Measurements from ENCODE around the gene SLC34A2.
"Not testable (repeated sequence)": the region's sequence is repeated elsewhere in the genome, so short reads cannot be mapped to it uniquely, and the experiment has no call there.

The SLC34A2 gene, protein sequence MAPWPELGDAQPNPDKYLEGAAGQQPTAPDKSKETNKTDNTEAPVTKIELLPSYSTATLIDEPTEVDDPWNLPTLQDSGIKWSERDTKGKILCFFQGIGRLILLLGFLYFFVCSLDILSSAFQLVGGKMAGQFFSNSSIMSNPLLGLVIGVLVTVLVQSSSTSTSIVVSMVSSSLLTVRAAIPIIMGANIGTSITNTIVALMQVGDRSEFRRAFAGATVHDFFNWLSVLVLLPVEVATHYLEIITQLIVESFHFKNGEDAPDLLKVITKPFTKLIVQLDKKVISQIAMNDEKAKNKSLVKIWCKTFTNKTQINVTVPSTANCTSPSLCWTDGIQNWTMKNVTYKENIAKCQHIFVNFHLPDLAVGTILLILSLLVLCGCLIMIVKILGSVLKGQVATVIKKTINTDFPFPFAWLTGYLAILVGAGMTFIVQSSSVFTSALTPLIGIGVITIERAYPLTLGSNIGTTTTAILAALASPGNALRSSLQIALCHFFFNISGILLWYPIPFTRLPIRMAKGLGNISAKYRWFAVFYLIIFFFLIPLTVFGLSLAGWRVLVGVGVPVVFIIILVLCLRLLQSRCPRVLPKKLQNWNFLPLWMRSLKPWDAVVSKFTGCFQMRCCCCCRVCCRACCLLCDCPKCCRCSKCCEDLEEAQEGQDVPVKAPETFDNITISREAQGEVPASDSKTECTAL

DNA sequence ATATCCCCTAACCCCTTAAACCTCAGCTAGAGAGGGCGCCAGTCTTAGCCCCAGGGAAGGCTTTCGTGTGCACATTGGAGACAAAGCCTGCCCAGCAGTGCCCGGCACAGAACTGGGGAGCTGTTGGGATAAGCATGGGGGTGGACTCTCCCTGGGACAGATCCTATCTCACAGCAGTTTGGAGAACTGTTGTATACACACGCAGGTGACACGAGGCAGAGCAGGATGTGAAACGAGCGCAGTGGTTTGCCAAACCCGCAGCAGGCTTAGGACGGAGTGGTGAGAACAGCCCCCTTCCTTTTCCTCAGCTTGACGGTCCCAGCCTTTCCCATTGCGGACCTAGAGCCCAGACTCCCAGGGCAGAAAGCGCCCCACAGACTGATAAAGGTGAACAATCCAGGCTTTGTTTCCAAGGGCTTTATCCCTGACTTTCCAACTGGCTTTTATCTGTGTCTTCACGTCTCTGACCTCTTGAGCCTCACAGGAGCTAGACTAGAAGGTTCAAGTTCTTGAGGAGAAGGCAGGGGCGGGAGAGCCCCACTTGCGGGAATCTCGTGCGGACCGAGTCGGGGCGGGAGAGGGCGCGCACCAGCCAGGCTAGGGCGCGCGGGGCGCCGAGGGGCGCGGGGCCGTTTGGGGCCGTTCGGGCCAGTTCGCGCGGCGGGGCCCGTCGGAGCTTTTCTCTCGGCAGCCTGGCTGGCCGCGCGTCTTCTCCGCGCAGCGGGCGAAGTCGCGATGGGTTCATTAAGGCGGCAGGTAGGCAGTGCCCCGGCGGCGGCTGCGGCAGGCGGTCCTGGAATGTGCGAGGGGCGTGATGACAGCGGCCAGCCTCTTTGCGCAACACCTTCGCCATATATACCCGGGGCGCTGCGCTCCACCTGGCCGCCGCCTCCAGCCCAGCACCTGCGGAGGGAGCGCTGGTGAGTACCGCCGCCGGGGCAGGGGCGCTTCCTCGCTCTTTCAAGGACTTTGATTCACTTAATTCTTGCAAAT lies at the start of gene SLC34A2:
SLC34A2 (plus strand) TSS at position 881 of the 993 bp plus-strand sequence. CDS start 6,650 bp downstream, outside the sequence.
- no peak for DNase-seq

DNA sequence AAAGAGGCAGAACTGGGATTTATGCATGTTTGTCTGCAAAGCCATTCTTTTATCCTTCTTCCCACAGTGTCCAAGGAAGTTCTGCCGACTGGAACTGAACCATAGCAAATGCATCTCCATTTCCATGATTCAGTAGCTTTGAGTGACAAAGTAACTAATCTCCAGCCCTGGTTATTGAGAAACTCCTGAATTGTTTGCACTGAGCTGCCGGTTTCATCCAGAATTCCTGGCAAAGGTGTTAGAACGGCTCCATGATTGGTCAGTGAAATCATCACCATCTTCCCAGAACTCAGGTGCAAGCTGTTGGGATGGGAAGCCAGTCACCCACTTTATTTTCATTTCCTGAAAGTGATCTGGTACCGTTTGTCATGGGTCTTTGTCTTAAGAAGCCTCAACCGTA lies 47.0 kb upstream of the SLC34A2 start:
- no peak for DNase-seq

DNA sequence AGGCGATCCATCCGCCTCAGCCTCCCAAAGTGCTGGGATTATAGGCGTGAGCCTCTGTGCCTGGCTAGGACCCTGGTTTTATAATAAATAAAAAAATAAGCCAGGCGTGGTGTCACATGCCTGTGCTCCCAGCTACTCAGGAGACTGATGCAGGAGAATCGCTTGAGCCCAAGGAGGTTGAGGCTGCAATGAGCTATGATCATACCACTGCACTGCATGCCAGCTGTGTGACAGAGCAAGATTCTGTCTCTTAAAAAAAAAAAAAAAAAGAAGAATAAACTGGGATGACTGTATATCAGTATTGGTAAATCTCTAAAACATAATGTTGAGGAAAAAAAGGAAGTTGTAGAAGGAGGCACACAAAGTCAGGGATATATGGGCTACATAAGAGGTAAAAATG lies 45.7 kb upstream of the SLC34A2 start:
- no peak for DNase-seq

DNA sequence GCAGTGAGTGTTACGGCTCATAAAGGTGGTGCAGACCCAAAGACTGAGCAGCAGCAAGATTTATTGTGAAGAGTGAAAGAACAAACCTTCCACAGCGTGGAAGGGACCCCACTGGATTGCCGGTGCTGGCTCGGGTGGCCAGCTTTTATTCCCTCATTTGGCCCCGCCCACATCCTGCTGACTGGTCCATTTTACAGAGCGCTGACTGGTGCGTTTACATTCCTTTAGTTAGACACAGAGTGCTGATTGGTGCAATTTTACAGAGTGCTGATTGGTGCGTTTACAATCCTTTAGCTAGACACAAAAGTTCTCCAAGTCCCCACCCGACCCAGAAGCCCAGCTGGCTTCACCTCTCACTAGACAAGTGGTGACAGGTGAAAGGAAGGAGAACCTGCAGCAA lies 42.0 kb upstream of the SLC34A2 start:
- DNase-seq: not testable (repeated sequence)

DNA sequence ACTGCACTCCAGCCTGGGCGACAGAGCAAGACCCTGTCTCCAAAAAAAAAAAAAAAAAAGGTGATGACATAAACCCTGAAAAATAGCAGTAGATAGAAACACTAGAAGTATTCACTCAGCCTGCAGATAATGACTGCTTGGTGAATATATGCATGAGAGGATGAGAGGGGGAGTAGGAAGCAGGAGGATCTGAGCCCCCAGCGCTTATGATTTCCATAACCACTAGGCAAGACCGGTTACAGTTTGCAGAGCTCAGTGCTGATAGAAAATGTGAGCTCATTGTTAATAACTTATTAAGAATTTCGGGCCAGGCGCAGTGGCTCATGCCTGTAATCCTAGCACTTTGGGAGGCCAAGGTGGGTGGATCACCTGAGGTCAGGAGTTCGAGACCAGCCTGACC lies 40.8 kb upstream of the SLC34A2 start:
- no peak for DNase-seq

DNA sequence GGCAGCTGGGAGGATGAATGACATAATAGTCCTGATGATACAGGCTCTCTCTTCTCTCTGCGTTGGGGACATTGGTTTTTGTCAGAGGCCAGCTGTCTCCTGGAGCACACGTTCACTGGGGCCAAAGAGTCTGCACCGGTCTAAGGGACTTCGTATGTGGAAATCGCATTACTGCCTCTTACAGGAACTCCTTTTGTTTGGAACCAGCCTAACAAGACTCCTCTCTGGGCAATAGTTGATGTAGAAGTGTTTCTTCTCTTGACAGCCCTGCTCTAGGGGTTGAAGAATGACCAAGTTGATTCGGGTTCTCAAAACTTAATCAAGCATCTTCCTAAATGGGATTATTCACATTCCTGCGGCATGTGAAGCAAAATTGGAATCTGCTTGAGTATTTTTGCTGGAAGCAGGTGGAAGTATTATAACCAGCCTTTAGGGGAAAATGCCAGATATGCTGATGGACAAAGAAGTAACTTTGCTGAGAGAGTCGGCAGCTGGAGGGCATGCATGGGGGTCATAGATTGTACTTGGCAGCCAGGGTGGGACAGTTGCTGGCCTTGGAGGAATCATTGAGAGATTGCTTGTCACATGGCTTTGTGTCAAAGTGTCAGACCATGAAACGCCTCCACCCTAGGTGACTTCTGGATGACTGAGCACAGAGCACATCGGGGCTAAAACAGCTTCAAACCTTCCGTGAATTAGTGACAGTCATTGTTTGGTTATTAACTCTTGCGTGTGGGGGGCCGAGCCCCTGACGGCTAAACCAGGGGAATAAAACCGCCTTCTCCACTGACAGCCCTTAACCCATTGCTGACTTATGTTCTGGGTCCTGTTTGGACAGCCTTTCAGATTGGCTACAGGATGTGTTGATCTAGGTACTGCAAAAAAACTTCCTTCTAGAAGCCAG lies 34.4 kb upstream of the SLC34A2 start:
- no peak for DNase-seq

DNA sequence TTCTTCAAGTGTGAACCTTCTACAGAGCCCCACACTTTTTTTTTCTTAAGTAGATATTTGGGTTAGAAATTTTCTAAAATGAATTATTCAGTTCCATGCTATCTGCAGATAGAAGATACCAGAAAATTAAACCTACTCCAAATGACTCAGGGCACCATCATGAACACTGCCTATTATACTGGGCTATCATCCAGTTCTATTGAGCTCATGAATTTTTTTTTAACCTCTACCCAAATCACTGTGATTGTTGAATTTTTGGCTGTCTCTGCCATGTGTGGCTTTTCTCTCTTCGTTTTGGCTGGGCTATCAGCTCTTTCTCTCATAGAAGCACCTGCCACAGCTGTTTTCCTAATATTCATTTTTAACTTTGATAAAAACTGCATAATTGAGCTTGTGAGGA lies 31.0 kb upstream of the SLC34A2 start:
- DNase-seq: no peak

DNA sequence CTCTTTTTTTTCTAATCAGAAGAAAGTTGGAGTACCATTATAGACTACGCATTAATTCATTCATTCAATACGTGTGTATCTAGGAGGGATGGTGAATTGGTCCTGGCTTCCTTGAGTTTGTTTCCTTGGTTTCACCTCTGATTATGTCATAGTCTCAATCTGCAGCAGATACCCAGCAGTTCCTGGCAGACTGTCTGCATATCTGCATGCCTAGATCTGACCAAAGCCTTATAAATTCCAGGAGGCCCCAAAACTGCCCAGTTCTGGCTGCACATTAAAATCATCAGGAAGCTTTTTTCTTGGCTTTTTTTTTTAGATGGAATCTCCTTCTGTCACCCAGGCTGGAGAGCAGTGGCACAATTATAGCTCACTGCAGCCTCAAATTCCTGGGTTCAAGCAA lies 27.2 kb upstream of the SLC34A2 start:
- no peak for DNase-seq

DNA sequence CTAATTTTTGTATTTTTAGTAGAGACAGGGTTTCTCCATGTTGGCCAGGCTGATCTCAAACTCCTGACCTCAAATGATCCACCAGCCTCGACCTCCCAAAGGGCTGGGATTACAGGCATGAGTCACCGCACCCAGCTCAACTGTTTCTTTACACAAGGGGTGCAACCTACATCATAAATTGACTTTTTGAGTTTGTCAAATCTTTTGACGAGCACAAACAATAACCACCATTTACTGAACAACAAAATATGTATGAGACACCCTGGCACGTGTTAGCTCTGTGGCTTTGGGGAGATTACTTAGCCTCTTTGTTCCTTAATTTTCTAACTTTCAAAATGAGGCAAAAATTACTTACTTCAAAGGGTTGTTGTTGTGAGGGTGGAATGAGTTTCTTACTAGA lies 23.5 kb upstream of the SLC34A2 start:
- DNase-seq: no peak

DNA sequence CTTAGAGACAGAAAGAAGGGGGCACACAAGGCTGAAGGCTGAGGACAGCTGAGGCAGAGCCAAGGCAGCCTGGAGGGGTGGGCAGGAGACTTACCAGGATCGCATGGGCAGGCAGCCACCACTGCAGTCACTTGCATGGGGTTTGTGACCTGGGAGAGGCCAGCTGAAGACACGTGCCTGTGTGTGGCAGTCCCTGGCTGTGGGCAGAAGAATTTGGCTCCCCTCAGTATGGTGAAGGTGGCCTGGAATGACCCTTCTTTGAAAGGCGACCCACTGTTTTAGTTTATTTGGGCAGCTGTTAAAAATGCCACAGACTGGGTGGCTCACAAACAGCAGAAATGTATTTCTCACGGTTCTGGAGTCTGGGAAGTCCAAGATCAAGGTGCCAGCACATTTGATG lies 22.1 kb upstream of the SLC34A2 start:
- DNase-seq: no peak

DNA sequence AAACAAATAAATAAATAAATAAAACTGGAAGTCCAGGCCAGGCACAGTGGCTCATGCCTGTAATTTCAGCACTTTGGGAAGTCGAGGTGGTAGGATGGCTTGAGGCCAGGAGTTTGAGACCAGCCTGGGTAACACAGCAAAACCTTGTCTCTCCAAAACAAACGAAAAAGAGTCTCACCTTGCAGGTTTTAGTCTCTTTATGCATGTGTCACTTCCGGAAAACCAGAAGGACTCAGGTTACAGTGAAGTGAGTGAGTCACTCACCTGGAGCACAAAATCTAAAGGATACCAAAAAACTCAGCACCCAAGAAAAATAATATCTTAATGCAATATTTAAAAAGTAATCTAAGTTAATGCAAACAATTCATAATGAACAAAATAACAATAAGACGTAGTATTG lies 20.1 kb upstream of the SLC34A2 start:
- DNase-seq: no peak

DNA sequence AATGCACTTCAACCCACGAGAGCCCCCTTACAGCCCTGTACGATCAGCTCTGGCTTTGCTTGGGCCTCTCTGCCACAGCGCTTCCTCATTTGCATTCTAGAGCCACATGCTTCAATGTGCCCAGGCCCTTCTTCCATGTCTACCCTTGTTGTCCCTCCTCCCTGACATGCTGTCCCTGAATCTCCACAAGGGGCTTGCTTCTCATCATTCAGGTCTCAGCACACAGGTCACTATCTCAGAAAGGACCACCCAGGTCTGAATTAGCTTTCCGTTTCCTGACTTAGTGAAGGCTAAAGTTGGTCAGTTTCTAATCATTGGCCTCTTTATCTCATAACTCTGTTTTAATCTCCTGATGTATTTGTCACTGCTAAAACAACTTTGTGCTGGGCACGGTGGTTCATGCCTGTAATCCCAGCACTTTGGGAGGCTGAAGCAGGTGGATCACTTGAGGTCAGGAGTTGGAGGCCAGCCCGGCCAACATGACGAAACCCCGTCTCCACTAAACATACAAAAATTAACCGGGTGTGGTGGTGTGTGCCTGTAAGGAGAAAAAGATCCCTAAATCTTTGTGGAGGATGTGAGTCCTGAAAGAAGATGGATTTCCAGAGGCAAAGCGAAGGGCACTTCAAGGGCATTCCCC lies 17.9 kb upstream of the SLC34A2 start:
- no peak for DNase-seq

DNA sequence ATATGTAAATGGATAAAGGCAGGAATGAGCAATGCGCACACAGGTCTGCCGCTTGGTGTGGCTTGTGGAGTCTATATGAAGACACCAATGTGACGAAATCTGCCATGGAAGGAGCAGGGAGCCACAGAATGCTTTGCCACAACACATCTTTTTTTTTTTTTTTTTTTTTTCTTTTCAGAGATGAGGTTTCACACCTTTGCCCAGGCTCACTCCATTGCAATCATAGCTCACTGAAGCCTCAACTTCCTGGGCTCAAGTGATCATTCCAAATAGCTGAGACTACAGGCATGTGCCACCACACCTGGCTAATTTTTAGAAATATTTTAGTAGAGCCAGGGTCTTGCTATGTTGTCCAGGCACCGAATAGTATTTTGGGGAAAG lies 17.4 kb upstream of the SLC34A2 start:
- DNase-seq: no peak

DNA sequence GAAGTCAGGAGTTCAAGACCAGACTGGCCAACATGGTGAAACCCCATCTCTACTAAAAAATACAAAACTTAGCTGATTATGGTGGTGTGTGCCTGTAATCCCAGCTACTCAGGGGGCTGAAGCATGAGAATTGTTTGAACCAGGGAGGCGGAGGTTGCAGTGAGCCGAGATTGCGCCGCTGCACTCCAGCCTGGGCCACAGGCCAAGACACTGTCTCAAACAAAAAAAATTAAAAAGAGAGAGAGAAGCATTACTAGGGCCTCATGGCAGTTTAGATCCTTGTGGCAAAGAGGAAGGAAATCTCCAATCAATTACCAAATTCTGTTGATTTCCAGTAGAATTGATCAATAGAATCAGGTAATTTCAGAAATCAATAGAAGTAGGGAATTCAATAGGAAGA lies 16.8 kb upstream of the SLC34A2 start:
- DNase-seq: no peak

DNA sequence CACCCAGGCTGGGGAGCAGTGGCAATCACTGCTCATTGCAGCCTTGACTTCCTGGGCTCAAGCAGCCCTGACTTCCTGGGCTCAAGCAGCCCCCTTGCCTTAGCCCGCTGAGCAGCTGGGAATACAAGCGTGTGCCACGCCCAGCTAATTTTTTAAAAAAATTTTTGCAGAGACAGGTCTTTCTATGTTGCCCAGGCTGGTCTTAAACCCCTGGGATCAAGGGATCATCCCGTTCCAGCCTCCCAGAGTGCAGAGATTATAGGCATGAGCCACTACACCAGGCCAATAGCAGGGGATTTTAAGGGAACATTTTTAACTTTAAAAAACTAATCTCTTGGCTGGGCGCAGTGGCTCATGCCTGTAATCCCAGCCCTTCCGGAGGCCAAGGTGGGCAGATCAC lies 5.3 kb upstream of the SLC34A2 start:
- DNase-seq: no peak

DNA sequence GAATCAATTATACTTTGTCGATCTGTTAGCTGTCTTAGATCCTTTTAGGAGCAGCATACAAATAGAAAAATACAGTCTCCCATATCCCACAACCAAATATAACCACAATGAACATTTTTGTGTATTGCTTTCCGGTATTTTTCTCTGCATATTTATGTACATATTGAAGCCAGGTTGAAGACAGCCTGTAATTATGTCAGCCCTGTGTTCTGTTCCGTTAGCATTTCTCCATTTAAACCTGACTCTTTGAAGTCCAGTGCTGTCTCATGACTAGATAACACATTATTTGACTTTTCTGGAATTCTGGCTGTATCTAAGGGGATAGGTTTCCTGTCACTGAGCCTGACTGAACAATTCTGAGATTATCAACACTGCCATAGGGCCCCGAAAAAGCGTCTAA lies 4.0 kb upstream of the SLC34A2 start:
- no peak for DNase-seq

DNA sequence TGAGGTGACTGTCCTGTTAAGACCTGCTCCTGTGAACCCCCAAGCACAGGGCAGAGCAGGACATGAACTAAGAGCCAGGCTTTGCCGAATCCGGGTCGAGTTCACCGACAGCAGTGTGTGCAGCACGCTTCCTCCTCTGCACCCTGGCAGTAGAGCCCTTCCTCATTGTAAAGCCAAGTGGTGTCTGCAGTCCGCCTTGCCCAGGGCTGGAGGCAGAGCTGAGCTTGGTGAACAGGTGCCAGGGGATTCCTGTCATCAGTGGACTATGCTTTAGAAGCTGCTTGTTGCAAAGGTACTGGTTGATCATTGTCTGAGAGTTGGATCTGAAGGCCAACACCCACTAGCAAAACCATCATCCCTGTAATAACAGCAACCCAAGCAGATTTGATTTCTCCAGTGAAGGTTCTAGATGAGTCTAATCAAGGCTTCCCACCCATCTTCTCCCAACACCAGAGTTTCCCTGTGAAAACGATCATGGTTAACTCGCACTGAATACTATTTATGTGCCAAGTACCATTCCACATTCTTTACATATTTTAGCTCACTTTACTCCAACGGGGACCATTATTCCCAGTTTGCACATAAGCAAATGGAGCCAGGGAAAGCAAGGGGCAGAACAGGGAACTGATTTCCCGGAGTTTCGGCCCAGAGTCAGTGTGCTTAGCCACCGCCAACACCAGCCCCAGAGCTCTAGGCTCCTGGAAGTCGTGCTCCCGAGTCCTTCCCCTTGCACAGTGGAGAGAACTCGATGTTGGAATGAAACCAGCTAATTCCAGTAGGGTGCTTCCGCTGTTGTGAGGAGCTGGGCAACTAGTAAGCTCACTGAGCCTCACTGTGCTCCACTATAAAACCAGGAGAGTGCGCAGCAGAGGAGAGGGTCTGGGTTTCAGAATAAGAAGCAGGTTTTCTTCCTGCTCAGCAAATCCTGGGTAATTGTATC lies 1.4 kb upstream of the SLC34A2 start:
- no peak for DNase-seq

DNA sequence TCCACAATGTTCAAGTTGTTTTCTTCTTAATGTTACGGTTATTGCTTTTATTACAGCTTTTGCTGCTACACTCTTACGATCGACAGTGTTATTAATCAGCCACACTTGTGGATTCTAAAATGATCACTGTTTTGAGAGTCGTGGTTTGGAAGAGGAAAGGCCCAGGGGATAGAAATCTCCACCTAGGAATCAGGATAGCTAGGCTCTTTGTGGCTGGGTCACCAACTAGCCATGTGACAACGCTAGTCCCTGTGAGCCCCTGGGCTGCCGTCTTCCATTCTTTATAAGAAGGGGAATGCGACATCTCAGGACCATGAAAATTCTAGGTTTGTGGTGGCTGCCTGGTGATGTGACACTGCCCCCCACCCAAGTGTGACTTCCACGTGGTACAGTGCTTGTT lies 380 bp downstream of the SLC34A2 start:
- DNase-seq: no peak

DNA sequence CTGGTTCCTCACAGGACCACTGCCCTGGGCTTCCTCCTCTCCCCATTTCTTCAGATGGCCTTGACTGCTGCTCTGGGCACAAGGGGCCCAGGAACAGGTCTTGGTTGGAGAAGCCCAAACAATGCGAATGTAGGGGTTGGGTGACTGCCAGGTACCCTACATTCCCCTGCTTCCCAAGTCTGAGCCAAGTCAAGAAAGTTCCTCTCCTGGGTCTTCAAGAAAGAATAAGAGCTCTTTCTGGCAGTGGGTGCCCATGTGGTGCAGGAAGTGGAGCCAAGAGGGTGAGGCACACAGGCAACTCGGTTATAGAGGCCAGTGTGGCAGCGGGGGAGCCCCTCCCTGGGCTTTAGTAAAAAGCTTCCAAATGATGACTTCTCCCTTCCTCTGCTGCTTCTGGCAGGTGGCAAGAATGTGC lies 2.7 kb downstream of the SLC34A2 start:
- DNase-seq: no peak

DNA sequence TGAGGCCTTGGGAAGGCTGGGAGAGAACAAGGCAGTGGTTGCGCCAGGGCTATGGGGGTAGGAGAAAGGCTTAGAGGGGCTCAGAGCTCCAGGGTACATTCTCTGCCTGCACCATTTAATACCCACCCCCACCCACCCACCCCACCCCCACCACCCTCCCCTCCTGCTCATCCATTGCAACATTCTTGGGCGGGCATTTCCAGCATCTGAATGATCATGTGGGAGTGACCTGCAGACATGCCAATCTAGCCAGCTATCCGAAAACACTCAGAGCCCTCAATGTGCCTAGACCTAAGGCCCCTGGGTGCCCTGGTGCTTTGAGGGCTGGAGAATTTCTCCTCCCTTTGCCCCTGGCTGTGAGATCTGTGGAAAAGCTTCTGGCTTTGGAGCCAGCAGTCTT lies 3.1 kb downstream of the SLC34A2 start:
- no peak for DNase-seq

DNA sequence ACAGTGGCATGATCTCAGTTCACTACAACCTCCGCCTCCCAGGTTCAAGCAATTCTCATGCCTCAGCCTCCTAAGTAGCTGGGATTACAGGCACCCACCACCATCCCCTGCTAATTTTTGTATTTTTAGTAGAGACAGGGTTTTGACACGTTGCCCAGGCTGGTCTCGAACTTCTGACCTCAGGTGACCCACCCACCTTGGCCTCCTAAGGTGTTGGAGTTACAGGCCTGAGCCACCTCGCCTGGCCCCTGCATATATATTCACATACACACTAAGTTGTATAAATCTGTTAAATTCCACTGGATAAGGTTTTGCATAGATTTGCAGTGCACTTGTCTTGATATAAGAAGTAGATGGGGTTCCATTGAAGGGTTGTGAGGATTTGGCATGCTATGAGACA lies 5.8 kb downstream of the SLC34A2 start:
- DNase-seq: not testable (repeated sequence)
